ENCODE results near the gene FYCO1.

FYCO1 gene

DNA sequence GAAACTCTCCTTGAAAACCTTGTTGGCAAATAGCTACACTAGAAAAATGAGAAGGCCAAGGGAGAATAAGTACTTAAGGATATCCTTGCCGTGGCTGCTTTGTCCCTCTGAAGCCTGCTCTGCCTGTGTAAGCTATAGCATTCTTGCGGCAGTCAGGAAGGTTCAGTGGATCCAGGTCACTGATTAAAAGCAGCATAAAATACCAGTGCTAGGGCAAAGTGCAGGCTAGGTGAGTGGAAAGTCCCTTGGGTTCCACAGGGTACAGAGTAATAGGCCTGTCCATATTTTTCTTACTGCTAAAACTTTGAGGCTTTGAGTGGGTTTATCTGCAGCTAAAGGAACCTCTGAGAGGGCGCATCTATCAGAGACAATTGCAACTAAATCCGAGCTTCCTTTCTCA, 42.1 kb downstream of the FYCO1 start:
- H3K27ac ChIP-seq, result no peak overlapping the region
- no peak overlapping the region for H2AFZ ChIP-seq

GRCh38 chr3:45952456-45952855, 43.2 kb downstream of the FYCO1 start:
- Histone ChIP-seq H2AFZ (no peak overlapping the region), H3K4me1 (no peaks in the 10 kb centered on the region), H3K27me3 (ENCODE audit: control insufficient read depth, insufficient read depth, low read length) (no peaks in the 10 kb centered on the region), H3K9me3 (ENCODE audit: control insufficient read depth, low read length) (no peaks in the 10 kb centered on the region), H3K79me2 (no peaks in the 10 kb centered on the region), H3K27ac (no peak overlapping the region), H3K4me2 (ENCODE audit: low read length) (no peak overlapping the region), H3K4me3 (ENCODE audit: low read depth, low read length) (no peak overlapping the region), H3K9ac (no peak overlapping the region), H3K36me3 (ENCODE audit: control insufficient read depth, insufficient read depth, low read length) (no peaks in the 10 kb centered on the region)
- TF ChIP-seq CTCF (IDR thresholded peaks at IDR 0.05), result no peak

More for the DNA sequence above, 42.1 kb downstream of the FYCO1 start:
- Histone ChIP-seq H3K9me3 (ENCODE audit: control insufficient read depth, low read length) (no peaks in the 10 kb centered on the region), H3K4me1 (no peaks in the 10 kb centered on the region), H3K4me3 (ENCODE audit: low read depth, low read length) (no peak overlapping the region), H3K36me3 (ENCODE audit: control insufficient read depth, insufficient read depth, low read length) (no peaks in the 10 kb centered on the region), H3K9ac (no peak overlapping the region), H3K4me2 (ENCODE audit: low read length) (no peak overlapping the region), H3K79me2 (no peaks in the 10 kb centered on the region), H3K27me3 (ENCODE audit: control insufficient read depth, insufficient read depth, low read length) (no peaks in the 10 kb centered on the region)
- no peak for TF ChIP-seq CTCF (IDR thresholded peaks at IDR 0.05)

DNA sequence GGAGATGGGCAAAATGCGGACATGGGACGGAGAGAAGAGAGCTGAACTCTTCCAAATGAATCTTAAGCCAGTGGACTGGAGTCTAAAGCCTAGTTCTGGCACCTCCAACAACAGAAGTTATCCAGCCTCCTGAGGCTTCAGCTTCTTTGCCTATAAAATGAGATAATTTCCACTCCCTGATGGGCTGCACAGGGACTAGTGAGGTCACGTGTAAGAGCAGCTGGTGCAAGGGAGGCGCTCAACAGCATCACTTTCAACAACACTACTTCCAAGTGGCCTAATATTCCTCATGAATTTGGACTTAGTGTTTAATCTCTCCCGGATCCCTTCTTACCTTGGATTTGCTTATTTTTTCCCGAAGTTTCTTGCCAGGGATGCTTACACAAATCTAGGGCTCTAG, 43.7 kb downstream of the FYCO1 start:
- H3K36me3 ChIP-seq (ENCODE audit: control insufficient read depth, insufficient read depth, low read length), result no peaks in the 10 kb centered on the region
- no peak for TF ChIP-seq CTCF (IDR thresholded peaks at IDR 0.05)
- H2AFZ ChIP-seq, result no peak overlapping the region
- no peaks in the 10 kb centered on the region for H3K27me3 ChIP-seq (ENCODE audit: control insufficient read depth, insufficient read depth, low read length)
- H3K4me2 ChIP-seq (ENCODE audit: low read length), result no peak overlapping the region
- H3K4me3 ChIP-seq (ENCODE audit: low read depth, low read length), result no peak overlapping the region
- no peaks in the 10 kb centered on the region for H3K79me2 ChIP-seq
- H3K9me3 ChIP-seq (ENCODE audit: control insufficient read depth, low read length), result no peaks in the 10 kb centered on the region
- no peak overlapping the region for H3K27ac ChIP-seq
- H3K4me1 ChIP-seq, result no peaks in the 10 kb centered on the region
- no peak overlapping the region for H3K9ac ChIP-seq

DNA sequence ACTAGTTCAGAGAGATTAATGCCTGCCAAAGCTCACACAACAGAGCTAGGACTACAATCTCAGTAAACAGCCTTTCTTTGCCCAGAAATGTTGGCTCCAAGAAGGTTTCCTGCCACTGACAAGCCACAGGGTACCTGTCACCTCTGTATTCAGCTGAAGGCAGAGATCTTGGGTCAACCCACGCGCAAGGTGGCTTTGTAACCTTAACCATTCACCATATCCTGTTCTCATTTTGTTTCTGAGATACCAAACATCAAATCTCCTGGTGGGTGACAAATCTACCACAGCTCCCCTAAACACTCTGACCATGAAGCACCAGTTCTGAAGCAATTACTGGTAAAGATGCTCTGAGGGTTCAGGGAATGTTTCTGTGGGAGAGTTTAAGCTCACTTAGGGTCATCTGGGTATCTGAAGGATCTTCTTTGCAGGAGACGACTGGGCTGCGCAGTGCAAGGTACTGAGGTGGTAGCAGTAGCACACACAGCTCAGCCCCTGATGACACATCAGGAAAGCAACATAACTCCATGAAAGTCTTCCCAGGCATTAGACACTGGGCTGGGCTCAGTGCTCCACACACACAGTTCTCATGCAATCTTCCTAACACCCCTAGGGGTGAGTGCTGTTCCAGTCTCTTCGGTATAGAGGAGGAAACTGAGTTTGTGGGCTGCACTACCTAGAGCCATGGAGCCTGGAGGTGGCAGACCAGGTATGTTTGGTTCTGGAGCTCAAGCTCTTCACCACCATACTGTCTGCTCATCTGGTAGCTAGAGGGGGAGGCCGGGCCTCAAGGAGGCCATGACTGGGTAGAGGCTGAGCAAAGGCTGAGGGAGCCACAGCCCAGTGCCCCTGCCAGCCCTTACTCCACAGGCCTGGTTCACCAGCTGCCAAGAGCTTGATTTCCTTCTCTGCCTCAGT, 44.7 kb downstream of the FYCO1 start:
- Histone ChIP-seq H3K4me3 (ENCODE audit: low read depth, low read length) (no peak overlapping the region), H3K9me3 (ENCODE audit: control insufficient read depth, low read length) (no peaks in the 10 kb centered on the region), H3K79me2 (no peaks in the 10 kb centered on the region), H3K27ac (no peak overlapping the region), H3K9ac (no peak overlapping the region), H3K4me1 (no peaks in the 10 kb centered on the region), H2AFZ (no peak overlapping the region), H3K36me3 (ENCODE audit: control insufficient read depth, insufficient read depth, low read length) (no peaks in the 10 kb centered on the region), H3K4me2 (ENCODE audit: low read length) (no peak overlapping the region), H3K27me3 (ENCODE audit: control insufficient read depth, insufficient read depth, low read length) (no peaks in the 10 kb centered on the region)
- TF ChIP-seq CTCF (IDR thresholded peaks at IDR 0.05), result no peak

DNA sequence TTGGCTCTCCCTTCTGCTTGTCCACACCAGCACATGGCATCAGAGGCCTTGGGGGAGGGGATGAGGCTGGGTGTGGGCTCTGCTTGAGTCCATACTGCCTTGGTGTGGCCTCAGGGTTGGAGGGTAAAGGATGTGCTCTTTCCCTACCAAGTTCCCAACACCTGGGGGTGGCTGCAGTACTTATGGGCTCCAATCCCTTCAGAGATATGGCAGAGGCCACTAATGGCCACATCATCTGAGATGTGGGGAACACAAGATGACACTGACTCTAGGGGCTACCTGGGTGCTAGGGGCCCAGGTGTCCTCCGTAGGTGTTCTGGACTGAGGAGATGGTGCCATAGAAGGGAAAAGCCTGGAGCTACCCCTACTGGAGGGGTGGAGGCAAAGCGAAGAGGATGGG, 45.5 kb downstream of the FYCO1 start:
- Histone ChIP-seq H3K27ac (no peak overlapping the region), H3K4me2 (ENCODE audit: low read length) (no peak overlapping the region), H2AFZ (no peak overlapping the region), H3K36me3 (ENCODE audit: control insufficient read depth, insufficient read depth, low read length) (no peaks in the 10 kb centered on the region), H3K4me3 (ENCODE audit: low read depth, low read length) (no peak overlapping the region), H3K27me3 (ENCODE audit: control insufficient read depth, insufficient read depth, low read length) (no peaks in the 10 kb centered on the region), H3K9me3 (ENCODE audit: control insufficient read depth, low read length) (no peaks in the 10 kb centered on the region), H3K79me2 (no peaks in the 10 kb centered on the region), H3K4me1 (no peaks in the 10 kb centered on the region), H3K9ac (no peak overlapping the region)
- no peak for TF ChIP-seq CTCF (IDR thresholded peaks at IDR 0.05)

Measured in parathyroid adenoma (tissue), 2 donors.